HEK293 (cell line): Measurements from ENCODE around the gene CDHR5.

ENCODE experiments used
- CTCF ChIA-PET: fragments of 350-600 bp; formaldehyde crosslinking; extraction: SDS; loops from one replicate; lab custom pipeline; 2021; ENCODE audit warnings: antibody characterized with exemption; lab: Yijun Ruan, JAX
- POLR2A ChIA-PET: fragments of 300-600 bp; formaldehyde crosslinking; extraction: SDS; loops from one replicate; lab custom pipeline; 2020; ENCODE audit warnings: antibody characterized with exemption, inconsistent platforms; lab: Yijun Ruan, JAX
- H3K27ac ChIP-seq: fragments of 200-500 bp; sonication (Bioruptor generic); 2 replicates; pipeline ENCODE4 v1.5.1; 2014; ENCODE audit warnings: low read depth, low read length, control low read depth, inconsistent platforms; ENCODE audit errors: extremely low read depth
- H3K36me3 ChIP-seq, 2 experiments: fragments of 200-500 bp in 1 of 2; sonication (Bioruptor generic) in 1 of 2; 1 replicate in 1 of 2; 2 replicates in 1 of 2; pipeline ENCODE4 v1.5.1; 2014 to 2017; ENCODE audit warnings: inconsistent platforms in 2 of 2, low read length in 2 of 2; ENCODE audit not compliant: control insufficient read depth in 2 of 2, insufficient read depth in 1 of 2
- H3K4me1 ChIP-seq: fragments of 200-500 bp; sonication (Bioruptor generic); 2 replicates; pipeline ENCODE4 v1.5.1; 2014; ENCODE audit warnings: mild to moderate bottlenecking, low read length, inconsistent platforms; ENCODE audit not compliant: control insufficient read depth, insufficient read depth
- H3K4me3 ChIP-seq: 2 replicates; pipeline ENCODE4 v1.5.1; 2011; ENCODE audit warnings: low read depth, mild to moderate bottlenecking, control low read depth, low read length, moderate library complexity
- H3K9me3 ChIP-seq: fragments of 200-500 bp; sonication (Bioruptor generic); 2 replicates; pipeline ENCODE4 v1.5.1; 2014; ENCODE audit warnings: low read depth, low read length, inconsistent platforms; ENCODE audit not compliant: control insufficient read depth, insufficient read depth
- KLF8 ChIP-seq: fragments of 450-650 bp; formaldehyde crosslinking; IDR thresholded peaks from 2 replicates; pipeline ENCODE4 v1.5.1; 2016; ENCODE audit warnings: missing biosample characterization, missing genetic modification characterization
- ZBTB1 ChIP-seq: fragments of 450-650 bp; formaldehyde crosslinking; IDR thresholded peaks from 2 replicates; pipeline ENCODE4 v1.5.1; 2016; ENCODE audit warnings: missing biosample characterization, missing genetic modification characterization
- ZFP37 ChIP-seq: fragments of 450-650 bp; formaldehyde crosslinking; IDR thresholded peaks from 2 replicates; pipeline ENCODE4 v1.5.1; 2016; ENCODE audit warnings: missing biosample characterization, missing genetic modification characterization
- ZNF433 ChIP-seq: fragments of 450-650 bp; formaldehyde crosslinking; IDR thresholded peaks from 2 replicates; pipeline ENCODE4 v1.5.1; 2016; ENCODE audit warnings: missing biosample characterization, missing genetic modification characterization, low read depth
- ZNF654 ChIP-seq: fragments of 450-650 bp; formaldehyde crosslinking; IDR thresholded peaks from 2 replicates; pipeline ENCODE4 v1.5.1; 2016; ENCODE audit warnings: low read depth, missing biosample characterization, missing genetic modification characterization
- ZNF785 ChIP-seq: fragments of 450-650 bp; formaldehyde crosslinking; IDR thresholded peaks from 2 replicates; pipeline ENCODE4 v1.5.1; 2016; ENCODE audit warnings: missing biosample characterization, missing genetic modification characterization
- TF ChIP-seq, protein P1 (sequence below): fragments of 450-650 bp; formaldehyde crosslinking; IDR thresholded peaks from 2 replicates; pipeline ENCODE4 v1.5.1; 2016; ENCODE audit warnings: missing biosample characterization, missing genetic modification characterization
- TF ChIP-seq, protein P2 (sequence below): fragments of 450-650 bp; formaldehyde crosslinking; IDR thresholded peaks from 2 replicates; pipeline ENCODE4 v1.5.1; 2016; ENCODE audit warnings: missing biosample characterization, missing genetic modification characterization
- TF ChIP-seq, protein P3 (sequence below): fragments of 450-650 bp; formaldehyde crosslinking; IDR thresholded peaks from 2 replicates; pipeline ENCODE4 v1.5.1; 2016; ENCODE audit warnings: missing biosample characterization, missing genetic modification characterization

Gene CDHR5

DNA sequence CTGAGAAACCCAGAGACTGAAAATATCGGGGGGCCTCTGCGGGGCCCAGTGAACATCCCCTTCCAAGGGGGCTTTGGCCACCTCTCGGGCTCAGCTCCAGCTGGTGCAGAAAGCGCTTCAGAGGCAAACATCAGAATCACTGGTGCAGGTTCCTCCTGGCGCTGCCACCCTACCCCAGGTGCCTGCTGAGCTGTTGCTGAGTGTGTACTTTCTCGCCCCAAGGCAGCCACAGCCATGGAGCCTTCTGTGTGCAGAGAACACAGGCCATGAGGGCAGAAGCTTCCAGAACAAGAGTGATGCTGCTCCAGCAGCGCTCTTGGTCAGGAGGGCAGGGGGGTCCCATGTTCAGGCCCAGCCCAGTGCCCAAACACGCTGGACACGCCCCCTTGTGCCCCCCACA is 18.6 kb upstream of the CDHR5 start (continued):
- TF ChIP-seq ZNF433 (no peak), ZBTB1 (tag by site-specific recombination) (no peak)
- TF ChIP-seq, protein P1, sequence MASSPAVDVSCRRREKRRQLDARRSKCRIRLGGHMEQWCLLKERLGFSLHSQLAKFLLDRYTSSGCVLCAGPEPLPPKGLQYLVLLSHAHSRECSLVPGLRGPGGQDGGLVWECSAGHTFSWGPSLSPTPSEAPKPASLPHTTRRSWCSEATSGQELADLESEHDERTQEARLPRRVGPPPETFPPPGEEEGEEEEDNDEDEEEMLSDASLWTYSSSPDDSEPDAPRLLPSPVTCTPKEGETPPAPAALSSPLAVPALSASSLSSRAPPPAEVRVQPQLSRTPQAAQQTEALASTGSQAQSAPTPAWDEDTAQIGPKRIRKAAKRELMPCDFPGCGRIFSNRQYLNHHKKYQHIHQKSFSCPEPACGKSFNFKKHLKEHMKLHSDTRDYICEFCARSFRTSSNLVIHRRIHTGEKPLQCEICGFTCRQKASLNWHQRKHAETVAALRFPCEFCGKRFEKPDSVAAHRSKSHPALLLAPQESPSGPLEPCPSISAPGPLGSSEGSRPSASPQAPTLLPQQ (tag by site-specific recombination): no peak
- TF ChIP-seq, all 188 proteins: peak for 0

DNA sequence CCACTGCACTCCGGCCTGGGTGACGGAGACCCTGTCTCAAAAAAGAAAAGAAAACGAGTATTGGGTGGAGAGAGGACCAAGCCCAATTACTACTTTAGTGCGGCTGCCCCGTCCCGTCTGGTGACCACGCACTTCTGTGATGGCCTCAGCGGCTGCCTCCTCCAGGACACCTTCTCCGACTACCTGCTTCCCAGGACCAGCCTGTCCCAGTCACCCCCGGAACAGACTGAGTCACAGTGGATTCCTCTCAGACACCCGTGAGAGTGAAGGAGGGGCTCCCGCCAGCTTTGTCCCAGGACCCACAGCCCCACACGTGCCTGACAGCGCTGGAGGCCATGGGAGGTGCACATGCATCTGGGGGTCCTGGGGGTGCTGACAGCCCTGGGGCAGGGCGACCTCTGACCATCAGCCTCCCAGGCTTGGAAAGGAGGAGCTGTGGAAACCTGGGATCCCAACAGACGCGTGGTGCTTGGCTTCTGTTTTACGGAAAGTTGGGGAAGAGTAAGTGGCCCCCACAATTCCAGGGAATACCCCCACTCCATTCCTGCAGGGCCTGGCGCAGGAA is 17.1 kb upstream of the CDHR5 start:
- Histone ChIP-seq H3K36me3 (peaks cover 0 to 63% of the 10 kb centered on the region in 2 experiments; a peak in 2 of 3 replicates), H3K27ac (no peak overlapping the region), H3K4me1 (no peaks in the 10 kb centered on the region), H3K4me3 (no peak overlapping the region), H3K9me3 (no peaks in the 10 kb centered on the region)
- ChIA-PET POLR2A (no interaction called here), CTCF (interaction anchor here (0.5 kb wide), 1 partner anchor 45 kb away, joined by 3 read pairs; no protein-coding TSS in a partner anchor)
- TF ChIP-seq, protein P2, sequence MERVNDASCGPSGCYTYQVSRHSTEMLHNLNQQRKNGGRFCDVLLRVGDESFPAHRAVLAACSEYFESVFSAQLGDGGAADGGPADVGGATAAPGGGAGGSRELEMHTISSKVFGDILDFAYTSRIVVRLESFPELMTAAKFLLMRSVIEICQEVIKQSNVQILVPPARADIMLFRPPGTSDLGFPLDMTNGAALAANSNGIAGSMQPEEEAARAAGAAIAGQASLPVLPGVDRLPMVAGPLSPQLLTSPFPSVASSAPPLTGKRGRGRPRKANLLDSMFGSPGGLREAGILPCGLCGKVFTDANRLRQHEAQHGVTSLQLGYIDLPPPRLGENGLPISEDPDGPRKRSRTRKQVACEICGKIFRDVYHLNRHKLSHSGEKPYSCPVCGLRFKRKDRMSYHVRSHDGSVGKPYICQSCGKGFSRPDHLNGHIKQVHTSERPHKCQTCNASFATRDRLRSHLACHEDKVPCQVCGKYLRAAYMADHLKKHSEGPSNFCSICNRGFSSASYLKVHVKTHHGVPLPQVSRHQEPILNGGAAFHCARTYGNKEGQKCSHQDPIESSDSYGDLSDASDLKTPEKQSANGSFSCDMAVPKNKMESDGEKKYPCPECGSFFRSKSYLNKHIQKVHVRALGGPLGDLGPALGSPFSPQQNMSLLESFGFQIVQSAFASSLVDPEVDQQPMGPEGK (tag by site-specific recombination): 0 out of 2 replicates have a peak, but pooled peaks have one; percentile 15
- no peak for TF ChIP-seq ZNF785 (tag by site-specific recombination)

DNA sequence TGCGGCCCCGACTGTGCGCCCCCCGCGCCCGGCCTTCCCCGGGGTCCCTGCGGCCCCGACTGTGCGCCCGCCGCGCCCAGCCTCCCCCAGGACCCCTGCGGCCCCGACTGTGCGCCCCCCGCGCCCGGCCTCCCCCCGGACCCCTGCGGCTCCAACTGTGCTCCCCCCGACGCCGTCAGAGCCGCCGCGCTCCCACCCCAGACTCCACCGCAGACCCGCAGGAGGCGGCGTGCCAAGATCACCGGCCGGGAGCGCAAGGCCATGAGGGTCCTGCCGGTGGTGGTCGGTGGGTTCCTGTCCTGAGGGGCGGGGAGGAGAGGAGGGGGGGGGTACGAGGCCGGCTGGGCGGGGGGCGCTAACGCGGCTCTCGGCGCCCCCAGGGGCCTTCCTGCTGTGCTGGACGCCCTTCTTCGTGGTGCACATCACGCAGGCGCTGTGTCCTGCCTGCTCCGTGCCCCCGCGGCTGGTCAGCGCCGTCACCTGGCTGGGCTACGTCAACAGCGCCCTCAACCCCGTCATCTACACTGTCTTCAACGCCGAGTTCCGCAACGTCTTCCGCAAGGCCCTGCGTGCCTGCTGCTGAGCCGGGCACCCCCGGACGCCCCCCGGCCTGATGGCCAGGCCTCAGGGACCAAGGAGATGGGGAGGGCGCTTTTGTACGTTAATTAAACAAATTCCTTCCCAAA is 15.4 kb upstream of the CDHR5 start:
- ChIA-PET POLR2A (no interaction called here), CTCF (interaction anchor here (0.6 kb wide), 1 partner anchor 52 kb away, joined by 4 read pairs; no protein-coding TSS in a partner anchor)
- Histone ChIP-seq H3K36me3 (peaks cover 0 to 49% of the 10 kb centered on the region in 2 experiments; a peak in 1 of 3 replicates), H3K4me3 (no peak overlapping the region), H3K27ac (no peak overlapping the region), H3K9me3 (no peaks in the 10 kb centered on the region), H3K4me1 (no peaks in the 10 kb centered on the region)
- TF ChIP-seq, protein P3, sequence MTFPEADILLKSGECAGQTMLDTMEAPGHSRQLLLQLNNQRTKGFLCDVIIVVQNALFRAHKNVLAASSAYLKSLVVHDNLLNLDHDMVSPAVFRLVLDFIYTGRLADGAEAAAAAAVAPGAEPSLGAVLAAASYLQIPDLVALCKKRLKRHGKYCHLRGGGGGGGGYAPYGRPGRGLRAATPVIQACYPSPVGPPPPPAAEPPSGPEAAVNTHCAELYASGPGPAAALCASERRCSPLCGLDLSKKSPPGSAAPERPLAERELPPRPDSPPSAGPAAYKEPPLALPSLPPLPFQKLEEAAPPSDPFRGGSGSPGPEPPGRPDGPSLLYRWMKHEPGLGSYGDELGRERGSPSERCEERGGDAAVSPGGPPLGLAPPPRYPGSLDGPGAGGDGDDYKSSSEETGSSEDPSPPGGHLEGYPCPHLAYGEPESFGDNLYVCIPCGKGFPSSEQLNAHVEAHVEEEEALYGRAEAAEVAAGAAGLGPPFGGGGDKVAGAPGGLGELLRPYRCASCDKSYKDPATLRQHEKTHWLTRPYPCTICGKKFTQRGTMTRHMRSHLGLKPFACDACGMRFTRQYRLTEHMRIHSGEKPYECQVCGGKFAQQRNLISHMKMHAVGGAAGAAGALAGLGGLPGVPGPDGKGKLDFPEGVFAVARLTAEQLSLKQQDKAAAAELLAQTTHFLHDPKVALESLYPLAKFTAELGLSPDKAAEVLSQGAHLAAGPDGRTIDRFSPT: peak; percentile 29; the same call in 1 of the 2 replicates
- TF ChIP-seq ZFP37: no peak

DNA sequence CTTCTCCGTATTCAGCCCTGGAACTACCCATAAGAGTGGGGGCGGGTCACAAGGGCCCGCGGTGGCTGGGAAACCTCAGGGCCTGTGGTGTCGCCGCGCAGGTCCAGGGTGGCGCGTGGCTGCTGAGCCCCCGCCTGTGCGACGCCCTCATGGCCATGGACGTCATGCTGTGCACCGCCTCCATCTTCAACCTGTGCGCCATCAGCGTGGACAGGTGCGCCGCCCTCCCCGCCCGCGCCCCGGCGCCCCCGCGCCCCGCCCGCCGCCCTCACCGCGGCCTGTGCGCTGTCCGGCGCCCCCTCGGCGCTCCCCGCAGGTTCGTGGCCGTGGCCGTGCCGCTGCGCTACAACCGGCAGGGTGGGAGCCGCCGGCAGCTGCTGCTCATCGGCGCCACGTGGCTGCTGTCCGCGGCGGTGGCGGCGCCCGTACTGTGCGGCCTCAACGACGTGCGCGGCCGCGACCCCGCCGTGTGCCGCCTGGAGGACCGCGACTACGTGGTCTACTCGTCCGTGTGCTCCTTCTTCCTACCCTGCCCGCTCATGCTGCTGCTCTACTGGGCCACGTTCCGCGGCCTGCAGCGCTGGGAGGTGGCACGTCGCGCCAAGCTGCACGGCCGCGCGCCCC is 14.7 kb upstream of the CDHR5 start:
- POLR2A ChIA-PET: no interaction called here

More for the DNA sequence above, 14.7 kb upstream of the CDHR5 start:
- CTCF ChIA-PET: interaction anchor here (0.6 kb wide), 1 partner anchor 52 kb away, joined by 4 read pairs; no protein-coding TSS in a partner anchor
- Histone ChIP-seq H3K4me3 (no peak overlapping the region), H3K27ac (no peak overlapping the region), H3K36me3 (peaks cover 0 to 45% of the 10 kb centered on the region in 2 experiments; a peak in 1 of 3 replicates), H3K4me1 (no peaks in the 10 kb centered on the region), H3K9me3 (no peaks in the 10 kb centered on the region)
- TF ChIP-seq ZNF654 (no peak), KLF8 (tag by site-specific recombination) (0 out of 2 replicates have a peak, but pooled peaks have one; percentile 2)
- TF ChIP-seq, protein P1 (tag by site-specific recombination): no peak
